PC-9 (cell line): ENCODE data around the gene LAP3.

ENCODE experiments used
- CTCF ChIP-seq: fragments of 200-600 bp; sonication (generic); conservative IDR thresholded peaks from 2 replicates; pipeline ENCODE4 v1.6.1; 2017; ENCODE audit warnings: mixed run types, antibody characterized with exemption, mild to moderate bottlenecking, moderate library complexity
- EZH2 ChIP-seq: fragments of 200-600 bp; sonication (generic); IDR thresholded peaks from 2 replicates; pipeline ENCODE4 v1.8.0; 2017; ENCODE audit warnings: antibody characterized with exemption, low read depth

DNA sequence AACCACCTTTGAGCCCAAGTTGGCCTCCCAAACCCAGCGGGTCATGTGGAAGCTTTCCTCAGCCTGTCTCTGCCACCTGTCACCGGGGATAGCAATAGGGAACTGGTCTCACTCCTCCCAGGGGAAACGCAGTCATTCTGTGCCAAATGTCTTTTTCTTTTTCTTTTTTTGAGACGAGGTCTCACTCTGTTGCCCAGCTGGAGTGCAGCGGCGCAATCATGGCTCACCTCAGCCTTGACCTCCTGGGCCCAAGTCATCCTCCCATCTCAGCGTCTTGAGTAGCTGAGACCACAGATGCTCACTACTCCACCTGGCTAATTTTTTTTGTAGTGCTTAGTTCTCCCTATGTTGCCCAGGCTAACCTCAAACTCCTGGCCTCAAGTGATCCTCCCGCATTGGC, 77.7 kb downstream of the LAP3 start:
- TF ChIP-seq EZH2 (no peak), CTCF (no peak)
